Hematopoietic multipotent progenitor cell treated with erythropoietin and hydrocortisone succinate and interleukin-3 and kit ligand, for 8 days (in vitro differentiated cells): ENCODE measurements around the gene SIRPG.
"Not testable (repeated sequence)": the region's sequence is repeated elsewhere in the genome, so short reads cannot be mapped to it uniquely, and the experiment has no call there.

Source experiments
- DNase-seq: peaks from one replicate; pipeline ENCODE4 v3.0.0-alpha.2; 2015

SIRPG gene

GRCh38 chr20:1671891-1672669, 14.5 kb upstream of the SIRPG start:
- no peak for DNase-seq

- DNase-seq = no peak
Observed at GRCh38 chr20:1669304-1669703, 11.7 kb upstream of the SIRPG start.

- no peak for DNase-seq
Observed at GRCh38 chr20:1667502-1668085, 10.0 kb upstream of the SIRPG start.

GRCh38 chr20:1666802-1667201, 9.2 kb upstream of the SIRPG start:
- DNase-seq = no peak

- no peak for DNase-seq
Observed at GRCh38 chr20:1665345-1665744, 7.8 kb upstream of the SIRPG start.

- no peak for DNase-seq
Observed at GRCh38 chr20:1664911-1665310, 7.3 kb upstream of the SIRPG start.

- no peak for DNase-seq
Observed at GRCh38 chr20:1663917-1664316, 6.3 kb upstream of the SIRPG start.

GRCh38 chr20:1661542-1662299, 4.1 kb upstream of the SIRPG start:
- DNase-seq = no peak

GRCh38 chr20:1660246-1660645, 2.7 kb upstream of the SIRPG start:
- DNase-seq = no peak

- no peak for DNase-seq
Observed at GRCh38 chr20:1656844-1657243, 735 bp downstream of the SIRPG start.

- no peak for DNase-seq
Observed at GRCh38 chr20:1654996-1655395, 2.6 kb downstream of the SIRPG start.

- no peak for DNase-seq
Observed at GRCh38 chr20:1652960-1653359, 4.6 kb downstream of the SIRPG start.

- no peak for DNase-seq
Observed at GRCh38 chr20:1652104-1652503, 5.5 kb downstream of the SIRPG start.

GRCh38 chr20:1651268-1652058, 6.1 kb downstream of the SIRPG start:
- DNase-seq = no peak

- DNase-seq = no peak
Observed at GRCh38 chr20:1648101-1648500, 9.5 kb downstream of the SIRPG start.

- no peak for DNase-seq
Observed at GRCh38 chr20:1646975-1647431, 10.6 kb downstream of the SIRPG start.

- no peak for DNase-seq
Observed at GRCh38 chr20:1644101-1644962, 13.2 kb downstream of the SIRPG start.

GRCh38 chr20:1638643-1639042, 18.9 kb downstream of the SIRPG start:
- not testable (repeated sequence) for DNase-seq

GRCh38 chr20:1637755-1638154, 19.8 kb downstream of the SIRPG start:
- no peak for DNase-seq

- DNase-seq = no peak
Observed at GRCh38 chr20:1637226-1637625, 20.4 kb downstream of the SIRPG start.

GRCh38 chr20:1636621-1637020, 21.0 kb downstream of the SIRPG start:
- DNase-seq = no peak
